ENCODE results near the gene SDC1. TPM values are rescaled to one million over a fixed set of nuclear protein-coding genes. Genes with fewer than 3 reads are reported as not detected.
"Not testable (repeated sequence)": the region's sequence is repeated elsewhere in the genome, so short reads cannot be mapped to it uniquely, and the experiment has no call there.

Gene SDC1
- total RNA-seq, 1 donor from 2014 or later: 1,059 TPM

DNA sequence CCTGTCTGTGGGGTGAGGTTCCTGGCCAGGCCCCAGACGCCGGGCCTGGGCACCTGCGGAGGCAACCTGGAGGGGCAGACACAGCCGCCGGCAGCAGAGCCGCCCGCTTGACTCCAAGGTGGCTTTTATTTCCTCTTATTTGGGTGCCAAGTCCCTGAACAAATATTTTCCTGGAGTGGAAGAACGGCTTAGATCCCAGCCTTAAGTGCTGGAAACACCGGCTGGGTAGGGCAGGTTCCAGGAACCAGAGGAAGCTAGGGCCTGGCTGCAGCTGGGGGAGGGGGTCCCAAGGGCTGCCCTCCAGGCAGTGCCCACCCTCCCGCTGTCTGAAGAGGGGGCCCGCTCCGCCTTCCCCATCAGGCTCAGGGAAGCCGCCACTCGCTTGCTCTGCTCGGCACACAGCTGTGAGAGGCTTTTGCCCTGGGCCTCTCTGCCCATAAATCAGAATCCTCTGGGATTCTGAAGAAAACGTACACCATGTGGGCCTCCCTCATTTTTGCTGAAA, 28.2 kb downstream of the SDC1 start:
- peak; percentile 77 for DNase-seq (ENCODE audit: low spot score)

DNA sequence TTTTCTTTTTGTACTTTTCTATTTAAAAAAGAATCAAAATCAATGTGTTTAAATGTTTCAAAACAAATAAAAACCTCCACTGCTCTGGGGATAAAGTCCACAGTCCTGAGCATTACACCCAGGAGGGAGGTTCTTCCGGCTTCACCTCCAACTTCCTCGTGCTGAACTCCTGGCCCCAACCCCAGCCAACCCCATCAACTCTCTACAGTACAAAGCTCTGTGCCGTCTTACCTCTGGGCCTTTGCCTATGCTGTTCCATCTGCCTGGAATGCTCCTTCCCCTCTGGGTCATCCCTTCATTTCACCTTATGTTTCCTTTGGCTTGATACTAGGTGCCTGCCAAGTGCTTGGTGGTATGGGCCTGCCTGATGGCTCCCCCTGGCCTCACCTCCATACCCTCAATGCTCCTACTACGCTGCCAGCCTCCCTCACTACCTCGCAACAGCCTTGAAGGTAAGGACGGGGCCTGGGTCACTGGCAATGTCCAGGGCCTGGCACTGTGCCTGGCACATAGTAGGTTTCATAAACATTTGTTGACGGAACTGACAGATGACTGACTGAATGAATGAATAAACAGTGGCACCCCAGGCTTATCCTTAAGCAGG, 28.8 kb downstream of the SDC1 start:
- DNase-seq (ENCODE audit: low spot score): peak; percentile 75

DNA sequence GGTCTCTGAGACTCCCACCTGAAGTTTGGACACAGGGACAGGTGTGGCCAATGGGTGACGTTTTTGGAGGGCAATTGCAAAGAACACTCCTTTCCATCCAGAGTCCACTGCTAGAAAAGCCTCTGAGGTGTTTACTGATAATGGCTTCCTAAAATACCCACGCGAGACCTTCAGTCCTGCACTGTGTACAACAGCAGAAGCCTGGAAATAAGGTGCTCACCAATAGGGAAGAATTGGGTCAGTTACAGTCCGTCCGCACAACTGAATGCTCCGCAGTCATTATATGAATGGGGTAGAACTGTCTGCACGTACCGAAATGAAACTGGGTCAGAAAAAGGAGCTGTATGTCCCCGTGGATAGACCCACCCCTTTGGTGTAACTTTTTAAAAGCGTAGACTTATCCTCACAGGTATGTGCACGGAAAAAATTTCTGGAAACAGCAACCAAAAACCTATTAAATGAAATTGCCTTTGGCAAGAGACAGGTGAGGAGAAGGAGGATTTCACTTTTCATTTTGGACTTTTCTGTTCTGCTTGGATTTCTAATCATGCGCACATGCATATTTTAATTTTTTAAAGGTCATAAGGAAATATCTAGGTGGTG, 29.4 kb downstream of the SDC1 start:
- DNase-seq (ENCODE audit: low spot score): no peak

GRCh38 chr2:20195016-20195411, 29.9 kb downstream of the SDC1 start:
- not testable (repeated sequence) for DNase-seq (ENCODE audit: low spot score)

- DNase-seq (ENCODE audit: low spot score): no peak
Observed at GRCh38 chr2:20194097-20195015, 30.6 kb downstream of the SDC1 start.

DNA sequence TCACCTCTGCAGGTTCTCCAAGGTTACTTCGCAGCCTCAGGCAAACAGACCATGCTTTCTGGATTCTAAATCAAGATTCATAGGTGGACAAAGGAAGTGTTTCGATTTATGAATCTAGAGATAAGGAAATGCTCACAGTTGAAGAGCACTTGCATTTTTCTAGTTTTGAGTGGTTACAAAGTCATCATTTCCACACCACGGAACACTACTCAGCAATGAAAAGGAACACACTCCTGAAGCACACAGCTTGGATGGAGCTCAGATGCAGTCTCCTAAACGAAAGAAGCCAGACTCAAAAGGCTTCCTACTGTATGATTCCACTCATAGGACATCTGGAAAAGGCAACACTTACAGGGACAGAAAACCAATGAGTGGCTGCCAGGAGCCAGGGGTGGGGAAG, 31.7 kb downstream of the SDC1 start:
- no peak for DNase-seq (ENCODE audit: low spot score)

DNA sequence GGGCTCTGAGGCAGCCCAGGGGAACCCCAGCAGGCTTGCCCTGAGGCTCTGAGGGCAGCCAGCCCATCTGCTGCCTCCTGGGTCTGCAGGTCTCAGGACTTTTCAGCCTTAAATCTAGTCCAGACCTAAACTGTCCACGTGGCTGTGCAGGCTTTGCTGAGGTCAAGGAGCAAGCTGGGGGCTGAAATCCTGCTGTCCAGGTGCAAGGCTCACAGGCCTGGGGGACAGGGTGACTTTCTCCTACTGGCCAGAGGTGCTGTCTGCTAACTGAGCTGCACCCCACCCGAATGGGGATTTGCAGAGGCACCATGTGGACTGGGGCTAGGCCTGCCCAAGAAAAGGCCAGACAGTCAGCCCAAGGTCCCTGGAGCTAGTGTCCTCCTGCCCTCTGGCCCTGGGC, 32.1 kb downstream of the SDC1 start:
- DNase-seq (ENCODE audit: low spot score): no peak

- no peak for DNase-seq (ENCODE audit: low spot score)
Observed at GRCh38 chr2:20191714-20192569, 33.0 kb downstream of the SDC1 start.

GRCh38 chr2:20190876-20191713, 33.8 kb downstream of the SDC1 start:
- DNase-seq (ENCODE audit: low spot score): no peak

GRCh38 chr2:20190170-20190569, 34.8 kb downstream of the SDC1 start:
- no peak for DNase-seq (ENCODE audit: low spot score)

DNA sequence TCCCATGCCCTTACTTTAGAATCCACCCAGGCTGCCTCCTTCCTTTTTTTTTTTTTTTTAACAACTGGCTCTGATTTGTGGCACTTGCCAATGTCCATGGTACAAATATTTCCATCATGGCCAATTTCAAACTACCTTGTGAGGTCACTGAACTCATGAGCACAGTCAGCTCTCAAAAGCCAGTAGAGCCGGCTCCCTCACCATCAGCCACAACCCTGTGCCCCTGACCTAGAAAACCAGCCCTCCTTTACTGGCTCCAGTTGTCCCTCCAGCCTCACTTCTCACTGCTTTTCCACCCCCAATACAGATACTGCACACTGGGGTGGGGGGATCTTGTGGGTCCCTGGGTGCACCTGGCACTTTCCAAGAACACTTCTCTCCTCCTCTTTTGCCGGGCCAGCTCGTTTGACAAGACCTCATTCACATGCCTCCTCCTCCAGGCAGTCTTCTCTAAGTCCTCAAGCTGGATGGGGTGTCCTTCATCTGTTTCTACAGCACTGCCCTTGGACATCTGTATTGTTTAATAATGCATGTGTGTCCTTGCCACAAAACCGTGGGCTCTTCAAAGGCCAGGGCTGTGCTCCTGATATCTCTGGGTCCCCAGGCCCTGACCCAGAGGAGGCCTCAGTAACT, 35.5 kb downstream of the SDC1 start:
- DNase-seq (ENCODE audit: low spot score): no peak

GRCh38 chr2:20188851-20189250, 36.1 kb downstream of the SDC1 start:
- DNase-seq (ENCODE audit: low spot score): no peak

DNA sequence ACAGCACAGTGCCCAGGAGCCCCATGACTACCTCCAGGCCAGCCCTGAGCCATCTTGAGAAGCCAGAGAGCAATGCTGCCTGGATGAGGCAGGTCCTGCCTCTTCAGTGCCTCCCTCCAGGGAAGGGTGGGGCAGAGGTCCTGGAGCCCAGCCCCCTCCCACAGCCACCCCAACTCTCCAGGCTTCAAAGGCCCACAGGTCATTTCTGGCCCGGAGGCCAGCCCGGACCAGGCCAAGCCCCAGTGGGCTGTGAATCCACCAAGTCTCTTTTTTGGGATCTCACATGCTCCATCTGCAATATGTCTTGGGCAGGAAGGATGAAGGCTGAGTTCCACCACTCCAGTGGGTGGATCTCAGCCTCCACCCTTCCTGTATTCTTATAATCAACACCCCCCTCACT, 36.7 kb downstream of the SDC1 start:
- no peak for DNase-seq (ENCODE audit: low spot score)

GRCh38 chr2:20187331-20187730, 37.6 kb downstream of the SDC1 start:
- no peak for DNase-seq (ENCODE audit: low spot score)

- DNase-seq (ENCODE audit: low spot score): no peak
Observed at GRCh38 chr2:20186855-20187187, 38.1 kb downstream of the SDC1 start.

DNA sequence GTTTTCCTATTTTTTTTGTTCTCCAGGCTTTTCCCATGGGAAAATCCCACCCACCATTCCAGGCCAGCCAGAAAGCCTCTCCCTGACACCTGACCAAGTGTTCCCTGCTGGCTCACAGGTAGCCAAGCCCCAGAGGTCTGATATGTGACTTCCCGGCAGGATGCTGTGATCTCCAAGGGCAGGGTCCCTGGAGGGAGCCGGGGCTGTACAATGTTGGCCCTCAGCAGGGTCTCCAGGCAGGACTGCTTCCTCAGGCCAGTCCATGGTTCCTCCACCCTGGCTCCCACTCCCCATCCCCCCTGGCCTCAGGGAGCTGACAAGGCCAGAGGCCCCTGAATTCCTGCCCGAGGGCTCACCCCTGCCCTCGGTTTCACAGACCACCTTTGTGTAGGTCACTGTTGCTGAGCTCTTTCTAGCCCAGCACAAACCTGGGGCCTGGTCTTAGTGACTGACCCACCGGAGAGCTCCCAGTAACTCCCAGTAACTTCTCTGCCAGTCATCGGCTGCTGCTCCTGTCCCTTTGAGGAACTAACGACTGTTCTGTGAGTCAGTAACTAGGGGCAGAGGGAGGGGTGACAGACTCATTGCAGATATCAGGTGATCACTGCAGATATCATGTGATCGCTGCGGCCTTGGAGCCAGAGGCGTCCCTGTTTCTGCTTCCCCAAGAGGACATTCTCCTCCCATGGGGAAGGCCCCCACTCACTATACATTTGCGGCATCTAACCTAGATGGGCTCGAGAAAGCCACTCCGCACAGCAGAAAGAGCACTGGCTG, 38.7 kb downstream of the SDC1 start:
- peak; percentile 86 for DNase-seq (ENCODE audit: low spot score)

GRCh38 chr2:20185176-20186022, 39.5 kb downstream of the SDC1 start:
- DNase-seq (ENCODE audit: low spot score): peak; percentile 35

GRCh38 chr2:20184067-20184938, 40.6 kb downstream of the SDC1 start:
- DNase-seq (ENCODE audit: low spot score): peak; percentile 51

All from mucosa of gallbladder (tissue), 1 donor.